HG02623 (cell line): ENCODE data around the gene EPB41L1.

Experiments used
- ATAC-seq: cut with Tn5 transposase; IDR thresholded peaks from one replicate; pipeline ENCODE4 v1.9.1; 2021; ENCODE audit warnings: moderate library complexity; ENCODE audit not compliant: unreplicated experiment

EPB41L1 gene

GRCh38 chr20:36154700-36155628 lies at the start of gene EPB41L1:
TSS of gene EPB41L1 (plus strand) at chr20:36154740. CDS start at chr20:36173778, 19,038 bp downstream.
- no peak for ATAC-seq

- no peak for ATAC-seq
Observed at GRCh38 chr20:36104856-36105255, 49.7 kb upstream of the EPB41L1 start.

DNA sequence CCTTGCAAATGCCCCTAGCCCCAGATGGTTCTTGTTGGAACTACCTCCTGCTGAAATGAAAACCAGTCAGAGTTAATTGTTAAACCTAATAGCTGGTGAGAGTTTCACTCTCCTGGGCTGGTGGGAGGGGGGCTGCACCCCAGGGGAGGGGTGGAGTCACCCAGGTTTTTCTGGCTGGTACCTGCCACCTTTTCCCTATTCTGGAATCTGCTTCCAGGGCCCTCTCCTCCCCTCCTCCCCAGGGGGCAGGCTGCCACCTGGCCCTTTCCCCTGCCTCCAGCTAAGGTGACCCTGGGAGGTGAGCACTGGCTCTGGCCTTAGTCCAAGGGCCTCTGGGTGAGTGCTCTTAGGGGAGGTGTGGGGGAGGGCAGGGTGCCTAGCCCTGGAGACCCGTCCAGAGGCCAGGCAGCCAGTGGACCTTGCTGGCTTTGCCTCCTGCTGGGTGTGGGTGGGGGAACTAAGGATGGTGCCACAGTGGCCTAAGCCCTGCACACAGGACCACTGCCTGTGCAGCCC lies 48.8 kb upstream of the EPB41L1 start:
- no peak for ATAC-seq

GRCh38 chr20:36106606-36107005 lies 47.9 kb upstream of the EPB41L1 start:
- no peak for ATAC-seq

DNA sequence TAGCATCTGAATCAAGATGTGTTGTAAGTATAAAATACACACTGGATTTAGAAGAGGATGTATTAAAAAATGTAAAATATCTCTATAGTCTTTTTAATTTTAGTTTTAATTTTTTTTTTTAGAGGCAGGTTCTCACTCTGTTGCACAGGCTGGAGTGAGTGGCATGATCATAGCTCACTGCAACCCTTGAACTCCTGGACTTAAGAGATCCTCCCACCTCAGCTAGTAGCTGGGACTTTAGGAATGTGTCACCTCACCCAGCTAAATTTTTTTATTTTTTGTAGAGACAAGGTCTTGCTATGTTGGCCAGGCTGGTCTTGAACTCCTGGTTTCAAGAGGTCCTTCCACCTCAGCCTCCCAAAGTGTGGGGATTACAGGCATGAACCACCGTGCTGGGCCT lies 46.7 kb upstream of the EPB41L1 start:
- no peak for ATAC-seq

DNA sequence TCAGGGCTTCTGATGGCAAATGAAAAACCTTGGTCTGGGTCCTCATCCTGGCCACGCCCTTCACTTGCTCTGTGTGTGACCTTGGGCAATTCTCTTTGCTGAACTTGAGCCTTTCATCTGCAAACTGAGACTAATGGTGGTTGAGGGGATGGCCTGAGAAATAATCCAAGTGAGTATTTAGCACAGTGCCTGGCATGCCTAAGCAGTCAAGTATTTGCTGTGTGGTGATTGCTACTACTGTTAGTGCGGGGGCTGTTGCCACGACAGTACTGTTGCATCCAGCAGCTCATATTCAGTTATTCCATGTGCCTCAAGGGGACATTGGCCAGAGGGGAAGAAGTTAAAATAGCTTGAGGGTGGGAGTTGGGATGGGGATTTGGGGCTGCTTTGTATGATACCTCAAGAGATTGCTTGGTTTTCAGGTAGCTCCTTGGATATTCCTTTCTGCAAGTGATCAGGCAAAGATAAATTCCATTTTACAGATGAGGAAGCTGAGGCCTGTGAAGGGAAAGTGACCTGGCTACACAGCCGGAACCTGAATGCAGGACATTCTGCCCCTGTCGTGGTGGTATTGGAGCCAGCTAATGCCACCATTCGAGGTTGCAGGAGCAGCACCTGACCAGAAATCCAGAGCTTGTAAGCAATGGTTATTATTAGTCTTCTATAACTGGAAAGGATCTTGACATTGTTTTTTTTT lies 45.1 kb upstream of the EPB41L1 start:
- no peak for ATAC-seq

DNA sequence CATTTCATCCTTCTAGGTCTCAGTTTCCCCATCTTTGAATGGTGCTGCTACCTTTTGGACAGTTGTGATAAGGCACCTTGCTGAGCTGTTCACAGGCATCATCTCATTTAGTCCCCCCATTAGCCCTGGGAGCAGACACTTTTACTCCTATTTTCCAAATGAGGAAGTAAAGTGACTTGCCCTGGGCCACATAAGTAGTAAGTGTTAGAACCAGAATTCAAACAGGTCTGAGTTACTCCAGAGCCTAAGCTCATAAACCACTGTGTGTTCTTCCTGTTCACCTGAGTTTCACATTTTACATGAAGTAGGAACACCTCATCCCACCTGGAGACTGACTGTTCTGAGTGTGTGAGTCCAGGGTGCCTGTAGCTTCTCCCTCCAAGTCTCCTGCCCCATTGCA lies 43.5 kb upstream of the EPB41L1 start:
- no peak for ATAC-seq

- ATAC-seq, result no peak
Observed at GRCh38 chr20:36112112-36112511, 42.4 kb upstream of the EPB41L1 start.

DNA sequence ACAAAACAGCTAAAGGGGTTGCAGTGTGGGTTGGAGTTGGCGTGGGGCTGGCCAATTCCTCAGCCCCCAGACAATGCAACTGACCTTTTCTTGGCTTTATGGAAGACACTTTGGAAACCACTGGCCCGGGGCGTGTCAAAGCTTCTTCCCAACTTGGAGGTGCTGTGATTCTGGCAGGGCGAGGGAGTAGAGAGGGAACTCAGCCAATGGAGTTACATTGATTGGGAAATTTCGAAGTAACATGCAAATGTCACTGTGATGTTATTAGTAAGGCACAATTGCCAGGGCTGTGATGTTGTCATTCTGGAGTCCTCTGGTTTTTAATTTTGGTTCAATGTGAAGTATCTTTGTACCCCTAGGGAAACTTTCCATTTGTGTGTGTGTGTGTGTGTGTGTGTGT lies 41.5 kb upstream of the EPB41L1 start:
- no peak for ATAC-seq

DNA sequence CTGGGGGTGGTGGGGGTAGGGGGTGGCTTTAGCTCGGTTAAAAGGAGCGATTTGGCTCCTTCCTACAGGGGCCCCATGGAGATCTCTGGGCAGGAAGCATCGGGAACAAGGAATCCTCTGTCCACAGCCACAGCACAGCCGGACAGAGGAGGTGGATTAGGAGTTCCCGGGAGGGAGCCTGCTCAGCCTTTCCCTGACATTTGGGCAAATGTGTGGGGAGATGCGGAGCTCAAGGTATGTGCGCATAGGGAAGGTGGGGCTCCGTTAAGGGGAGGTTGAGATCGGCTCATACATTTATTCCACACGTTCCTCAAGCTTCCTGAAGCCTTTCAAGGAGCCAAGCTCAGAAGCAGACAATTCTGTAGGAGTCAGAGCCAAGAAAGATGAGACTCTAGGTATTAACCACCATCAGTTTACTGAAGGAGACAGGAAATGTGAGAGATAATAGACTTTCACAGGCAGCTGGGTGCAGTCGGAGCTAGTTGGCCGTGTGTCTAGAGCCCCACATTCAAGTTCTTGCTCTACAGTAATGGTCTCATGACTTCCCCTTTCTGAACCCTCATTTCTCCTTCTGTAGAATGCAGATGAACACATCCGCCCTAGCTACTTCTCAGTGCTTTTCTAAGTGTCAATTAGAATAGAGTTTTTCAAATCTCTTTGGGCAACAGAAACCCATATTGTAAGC lies 40.8 kb upstream of the EPB41L1 start:
- no peak for ATAC-seq

- no peak for ATAC-seq
Observed at GRCh38 chr20:36114707-36115106, 39.8 kb upstream of the EPB41L1 start.

DNA sequence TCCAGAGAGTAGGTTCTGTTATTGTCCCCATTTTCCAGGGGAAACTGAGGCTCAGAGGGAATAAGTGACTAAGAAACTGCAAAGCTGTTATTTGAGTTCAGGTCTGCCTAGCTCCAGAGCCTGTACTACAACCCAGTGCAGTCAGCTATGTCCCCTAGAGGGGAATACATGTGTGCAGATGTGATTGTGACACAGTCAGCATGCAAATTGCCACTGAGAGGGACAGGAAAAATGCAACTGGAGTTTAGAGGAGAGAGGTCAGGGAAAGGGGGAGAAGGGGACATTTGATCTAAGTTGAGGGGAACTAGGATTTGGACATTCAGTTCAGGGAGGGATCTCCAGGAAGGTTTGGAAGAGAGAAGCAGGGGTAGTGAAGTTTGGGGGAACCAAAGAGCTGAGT lies 38.6 kb upstream of the EPB41L1 start:
- ATAC-seq, result no peak

DNA sequence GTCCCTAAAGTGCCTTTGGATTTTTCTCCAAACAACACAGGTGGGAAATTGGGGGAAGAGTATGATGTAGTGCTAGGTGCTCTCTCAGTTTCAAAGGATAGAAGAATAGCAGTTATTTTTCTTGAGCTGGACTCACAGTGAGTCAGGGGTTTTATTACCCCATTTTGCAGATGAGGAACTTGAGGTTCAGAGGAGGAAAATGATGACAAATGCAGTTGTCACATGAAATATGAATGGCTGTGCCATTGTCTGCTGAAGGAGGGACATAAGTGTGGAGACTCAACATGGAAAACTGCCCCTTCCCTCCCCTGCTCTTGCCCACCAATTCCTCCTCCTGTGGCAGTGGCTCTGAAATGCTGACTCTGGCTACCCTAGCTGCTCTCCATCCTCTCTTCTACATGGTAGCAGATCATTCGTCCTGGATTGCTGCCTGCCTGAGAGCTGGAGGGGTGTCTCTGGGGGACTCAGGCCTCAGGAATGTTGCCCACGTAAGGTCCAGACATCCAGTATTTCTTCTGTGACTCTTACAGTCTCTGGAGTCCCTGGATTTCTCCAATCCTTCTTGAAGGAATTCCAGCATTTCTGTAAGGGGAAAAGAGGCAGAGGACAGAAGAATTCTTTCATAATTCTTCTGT lies 37.6 kb upstream of the EPB41L1 start:
- no peak for ATAC-seq

- ATAC-seq, result no peak
Observed at GRCh38 chr20:36117638-36118037, 36.9 kb upstream of the EPB41L1 start.

GRCh38 chr20:36118371-36118770 lies 36.2 kb upstream of the EPB41L1 start:
- no peak for ATAC-seq

- ATAC-seq, result no peak
Observed at GRCh38 chr20:36119537-36119936, 35.0 kb upstream of the EPB41L1 start.

DNA sequence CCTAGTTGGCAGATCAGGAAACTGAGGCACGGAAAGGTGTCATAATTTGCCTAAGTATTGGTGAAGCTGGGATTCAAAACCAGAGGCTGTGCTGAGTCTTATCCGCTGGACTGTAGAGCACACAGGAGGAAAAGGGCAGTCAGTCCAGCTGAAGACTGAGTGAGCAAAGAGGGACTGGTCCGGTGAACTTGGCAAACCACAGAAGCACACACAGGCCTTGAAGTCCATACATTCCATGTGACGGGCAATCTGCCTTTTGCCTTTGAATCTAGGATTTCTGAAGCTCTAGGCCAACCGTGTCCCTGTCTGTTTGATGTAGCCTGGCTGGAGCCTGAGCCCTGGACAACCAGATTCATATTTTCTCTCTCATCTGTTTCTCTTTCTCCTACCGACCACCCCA lies 34.3 kb upstream of the EPB41L1 start:
- no peak for ATAC-seq

DNA sequence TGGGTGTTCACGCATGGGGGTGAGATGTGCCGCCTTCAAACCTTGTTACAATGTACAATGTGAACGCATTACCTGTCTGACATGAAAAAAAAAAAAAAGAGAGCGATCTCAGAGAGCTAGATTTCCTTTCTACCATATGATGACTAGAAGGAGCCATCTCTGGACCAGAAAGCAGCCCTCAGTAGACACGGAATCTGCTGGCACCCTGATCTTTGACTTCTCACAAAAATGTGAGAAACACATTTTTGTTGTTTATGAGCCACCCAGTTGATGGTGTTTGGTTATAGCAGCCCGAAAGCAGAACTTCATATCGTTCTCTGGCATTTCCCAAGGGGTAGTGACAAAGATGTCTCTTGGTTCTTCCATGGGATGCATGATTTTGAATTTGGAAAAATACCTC lies 33.5 kb upstream of the EPB41L1 start:
- ATAC-seq, result no peak

DNA sequence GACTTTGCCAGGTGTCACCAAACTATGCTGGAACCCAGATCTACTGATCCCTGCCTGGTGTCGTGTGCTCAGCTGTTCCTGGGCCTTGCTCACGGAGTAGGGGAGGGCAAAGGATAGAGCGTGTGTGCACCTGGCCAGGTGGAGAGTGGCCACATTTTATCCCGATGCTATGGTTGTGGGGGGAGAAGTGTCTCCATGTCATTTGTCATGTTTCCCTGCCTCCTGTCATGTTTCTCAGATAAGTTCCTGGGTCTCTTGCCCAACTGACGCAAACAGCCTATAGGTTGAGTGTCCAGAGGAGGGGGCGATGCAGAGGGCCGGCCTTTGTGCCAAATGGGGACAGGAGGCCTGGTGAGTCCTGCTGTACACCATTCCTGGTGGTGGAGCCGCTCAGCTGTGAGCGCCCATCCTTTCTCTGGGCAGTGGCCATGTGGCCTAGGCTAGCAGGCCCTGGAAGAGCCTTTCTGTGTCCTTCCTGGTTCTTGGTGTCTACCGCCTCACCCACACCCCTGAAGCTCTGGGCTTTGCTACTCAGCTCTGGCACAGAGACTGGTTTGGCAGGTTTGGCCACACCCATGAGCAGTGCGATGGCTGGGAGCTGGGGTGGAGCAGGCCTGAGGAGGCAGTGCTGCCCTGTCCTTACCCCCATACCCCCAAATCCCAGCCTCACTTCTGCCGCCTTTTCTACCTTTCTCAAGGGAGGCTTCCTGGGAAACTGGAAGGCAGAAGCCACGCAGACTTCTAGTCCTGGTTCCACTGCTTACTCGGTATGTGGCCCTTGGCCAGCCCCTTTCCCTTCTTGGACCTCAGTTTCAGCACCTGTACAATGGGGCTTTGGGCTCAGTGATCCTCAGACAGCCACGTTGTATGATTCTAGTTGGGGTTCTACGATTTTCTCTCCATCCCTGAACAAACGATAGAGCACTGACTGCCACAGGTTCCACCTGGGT lies 32.3 kb upstream of the EPB41L1 start:
- ATAC-seq, result no peak

DNA sequence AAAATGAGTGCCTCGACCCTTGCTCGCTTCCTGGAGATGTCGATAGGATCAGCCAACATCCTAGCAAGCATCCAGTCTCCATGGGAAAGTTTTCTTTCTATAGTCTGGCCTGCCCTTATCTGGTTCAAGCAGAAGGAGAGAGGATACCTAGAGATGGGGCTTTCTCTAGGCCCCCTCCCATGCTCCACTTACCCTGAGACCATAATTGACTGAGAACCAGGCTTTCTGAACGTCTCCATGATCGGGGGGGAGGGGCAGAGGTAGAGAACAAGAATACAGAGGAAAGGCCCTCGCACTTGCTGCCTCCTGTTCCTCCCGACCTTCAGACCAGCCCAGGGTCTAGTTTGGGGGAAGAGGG lies 31.6 kb upstream of the EPB41L1 start:
- no peak for ATAC-seq
